Neuron (in vitro differentiated cells): Measurements from ENCODE around the gene ANG.

ENCODE experiments used
- H2AFZ ChIP-seq: one replicate; pipeline ENCODE4 v1.6.1; 2013; ENCODE audit warnings: low read depth, mild to moderate bottlenecking, inconsistent platforms, low read length, moderate library complexity
- H3K27me3 ChIP-seq: one replicate; pipeline ENCODE4 v1.6.1; 2013; ENCODE audit warnings: low read length; ENCODE audit not compliant: insufficient read depth
- H3K36me3 ChIP-seq: one replicate; pipeline ENCODE4 v1.6.1; 2013; ENCODE audit warnings: low read length; ENCODE audit not compliant: insufficient read depth
- H3K4me1 ChIP-seq: one replicate; pipeline ENCODE4 v1.6.1; 2013; ENCODE audit warnings: low read length; ENCODE audit not compliant: insufficient read depth
- H3K4me3 ChIP-seq: 2 replicates; pipeline ENCODE4 v1.5.1; 2013; ENCODE audit warnings: mild to moderate bottlenecking, low read length, moderate library complexity
- H3K9me3 ChIP-seq: one replicate; pipeline ENCODE4 v1.6.1; 2013; ENCODE audit warnings: low read length

The ANG gene

DNA sequence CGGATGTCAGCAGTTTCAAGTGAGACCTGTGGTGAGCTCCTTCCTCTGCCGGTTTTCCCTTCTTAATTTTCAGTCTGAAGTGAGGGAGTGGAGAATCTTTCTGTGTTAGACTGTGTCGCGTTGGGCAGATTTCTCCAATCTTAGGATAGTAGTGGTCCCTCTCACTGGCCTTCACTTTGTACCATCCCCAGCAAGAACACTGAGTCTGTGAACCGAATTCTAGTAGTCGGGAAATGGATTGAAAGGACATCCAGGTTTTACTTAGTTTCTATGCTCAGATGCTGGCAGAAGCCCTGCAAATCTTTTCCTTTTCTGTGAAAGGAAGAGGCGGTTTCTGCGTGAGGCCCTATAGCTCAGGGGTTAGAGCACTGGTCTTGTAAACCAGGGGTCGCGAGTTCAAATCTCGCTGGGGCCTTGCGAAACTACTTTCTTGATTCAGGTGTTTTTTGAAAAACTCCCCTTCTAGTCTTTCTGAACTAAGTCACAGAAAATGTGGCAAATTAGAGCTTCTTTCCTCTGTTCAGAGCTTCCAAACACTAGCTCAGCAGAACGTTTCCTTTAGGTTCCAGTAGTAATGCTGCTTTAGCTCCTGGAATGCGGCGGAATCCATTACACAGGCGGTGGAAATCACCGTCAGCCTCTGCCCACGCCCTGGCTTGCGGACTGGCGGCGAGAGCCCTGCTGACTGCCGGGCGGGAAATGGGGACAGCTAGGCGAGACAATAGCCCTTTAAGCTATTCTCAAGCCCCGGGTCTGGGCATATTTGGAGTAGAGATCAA is 7.0 kb upstream of the ANG start:
- H3K27me3 ChIP-seq = no peaks in the 10 kb centered on the region
- peak overlapping the region; percentile 80 for H2AFZ ChIP-seq
- H3K36me3 ChIP-seq = no peaks in the 10 kb centered on the region
- peaks cover 19% of the 10 kb centered on the region for H3K4me1 ChIP-seq
- no peaks in the 10 kb centered on the region for H3K9me3 ChIP-seq
- peak overlapping the region; percentile 76 for H3K4me3 ChIP-seq

DNA sequence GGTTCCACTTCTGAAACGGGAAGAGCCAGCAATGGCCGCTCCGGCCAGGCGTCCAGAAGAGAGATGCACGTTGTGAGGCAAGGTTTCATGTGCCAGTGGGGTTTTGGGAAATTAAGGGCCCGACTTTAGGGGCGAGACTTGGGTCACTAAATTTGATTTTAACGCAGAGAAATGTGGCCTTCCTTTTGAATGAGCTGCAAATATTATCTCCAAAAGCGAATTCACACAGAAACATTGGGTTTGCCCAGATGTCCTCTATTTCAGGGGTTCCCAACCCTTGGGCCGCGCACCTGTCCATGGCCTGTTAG is 6.5 kb upstream of the ANG start:
- H3K27me3 ChIP-seq = no peaks in the 10 kb centered on the region
- H3K4me3 ChIP-seq = peak overlapping the region; percentile 76
- H3K9me3 ChIP-seq = no peaks in the 10 kb centered on the region
- H2AFZ ChIP-seq = peak overlapping the region; percentile 80
- peaks cover 19% of the 10 kb centered on the region for H3K4me1 ChIP-seq
- no peaks in the 10 kb centered on the region for H3K36me3 ChIP-seq

DNA sequence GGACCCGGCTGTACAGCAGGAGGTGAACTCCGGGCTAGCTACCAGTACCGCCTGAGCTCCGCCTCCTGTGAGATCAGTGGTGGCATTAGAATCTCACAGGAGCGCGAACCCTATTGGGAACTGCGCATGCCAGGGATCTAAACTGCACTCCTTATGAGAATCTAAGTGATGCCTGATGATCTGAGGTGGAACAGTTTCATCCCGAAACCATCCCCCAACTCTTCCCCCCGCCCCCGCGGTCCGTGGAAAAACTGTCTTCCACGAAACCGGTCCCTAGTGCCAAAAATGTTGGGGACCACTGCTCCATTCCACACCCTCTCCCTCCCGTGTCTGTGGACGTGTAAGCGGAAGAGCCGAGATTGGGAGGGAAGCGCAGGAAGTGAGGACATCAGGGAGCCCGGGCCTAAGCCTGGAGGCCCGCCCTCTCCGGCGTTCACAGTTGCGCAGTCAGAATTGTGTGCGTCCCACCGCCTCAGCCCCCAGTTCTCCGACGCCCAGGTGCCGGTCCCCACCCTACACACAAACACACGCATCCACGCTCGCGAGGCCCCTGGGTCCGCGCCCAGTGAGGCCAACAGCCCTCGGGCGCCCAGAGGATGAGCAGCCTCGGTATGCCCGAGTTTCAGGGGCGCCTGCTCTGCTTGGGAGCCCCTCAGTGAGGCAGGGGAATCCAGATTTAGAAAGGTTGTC is 6.0 kb upstream of the ANG start:
- no peaks in the 10 kb centered on the region for H3K9me3 ChIP-seq
- peak overlapping the region; percentile 80 for H2AFZ ChIP-seq

DNA sequence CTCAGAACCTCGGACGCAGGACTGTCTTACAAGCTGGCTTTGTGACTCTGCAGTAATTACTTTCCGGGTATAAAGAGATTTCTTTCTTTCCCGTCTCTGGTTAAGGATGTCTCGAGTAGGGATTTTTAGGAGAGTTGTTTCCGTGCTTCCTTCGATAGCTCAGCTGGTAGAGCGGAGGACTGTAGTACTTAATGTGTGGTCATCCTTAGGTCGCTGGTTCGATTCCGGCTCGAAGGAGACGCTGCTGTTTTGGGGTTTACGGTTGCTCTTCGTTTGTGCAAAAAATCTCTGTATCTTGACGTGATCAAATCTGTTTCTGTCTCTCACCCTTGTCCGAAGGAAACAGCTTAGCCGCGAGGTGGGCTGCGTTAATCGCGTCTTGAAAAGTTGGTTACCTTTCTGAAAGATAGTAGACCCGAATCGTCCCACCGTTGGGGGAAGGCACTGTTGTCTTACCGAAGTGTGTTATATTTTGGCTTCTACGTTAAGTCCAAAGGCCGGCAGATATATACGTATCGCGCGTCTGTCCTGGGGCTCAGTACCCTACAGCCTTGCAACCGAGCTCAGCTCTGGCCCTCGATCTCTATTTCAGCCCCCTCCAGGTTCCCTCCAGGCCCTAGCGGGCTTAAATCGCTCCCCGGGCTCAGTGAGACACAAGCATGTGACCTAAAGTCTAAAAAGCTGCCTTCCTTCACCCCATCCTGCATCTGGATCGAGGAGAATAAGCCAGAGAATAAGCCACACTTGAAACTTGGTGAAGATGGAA is 5.3 kb upstream of the ANG start:
- Histone ChIP-seq H3K4me1 (peaks cover 19% of the 10 kb centered on the region), H3K36me3 (no peaks in the 10 kb centered on the region), H3K9me3 (no peaks in the 10 kb centered on the region), H3K27me3 (no peaks in the 10 kb centered on the region), H2AFZ (peak overlapping the region; percentile 86), H3K4me3 (peak overlapping the region; percentile 76)

More for the DNA sequence above, 6.0 kb upstream of the ANG start:
- Histone ChIP-seq H3K36me3 (no peaks in the 10 kb centered on the region), H3K4me3 (peak overlapping the region; percentile 76), H3K4me1 (peaks cover 19% of the 10 kb centered on the region), H3K27me3 (no peaks in the 10 kb centered on the region)

DNA sequence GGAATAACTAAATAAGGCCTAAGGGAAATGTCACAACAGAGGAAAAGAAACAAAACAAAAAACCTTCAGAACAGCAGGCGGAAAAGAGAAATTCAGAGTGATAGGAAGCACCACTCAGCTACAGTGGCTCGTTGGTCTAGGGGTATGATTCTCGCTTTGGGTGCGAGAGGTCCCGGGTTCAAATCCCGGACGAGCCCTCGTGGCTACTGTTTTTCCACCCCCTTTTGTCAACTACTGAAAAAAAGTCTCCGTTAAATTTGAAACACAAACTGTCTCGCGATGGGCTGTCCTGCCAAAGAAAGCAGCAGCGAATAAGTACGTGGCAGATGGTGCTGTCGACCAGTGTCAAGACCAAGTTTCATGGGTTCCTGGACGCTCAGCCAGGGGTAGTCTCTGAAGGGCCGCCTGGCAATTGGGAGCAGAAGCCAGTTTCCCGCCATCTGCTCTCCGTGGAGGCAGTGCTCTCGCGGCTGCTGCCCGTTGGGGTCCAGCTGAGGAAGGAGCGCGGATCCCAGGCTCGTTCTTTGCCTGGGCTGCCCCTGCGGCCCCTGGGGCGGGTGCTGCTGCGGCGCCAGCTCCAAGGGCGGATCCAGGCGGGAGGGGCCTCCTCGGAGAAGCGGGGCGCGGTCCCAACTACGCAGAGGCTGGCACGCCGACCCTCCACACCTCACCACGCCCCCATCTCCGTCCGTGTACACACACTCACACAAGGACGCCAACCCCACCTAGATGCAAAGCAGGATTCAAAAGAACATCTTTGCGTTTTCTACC is 4.5 kb upstream of the ANG start, which contains the start of gene RNASE4:
Gene RNASE4 (plus strand): TSS at position 670 of the 771 bp plus-strand sequence. CDS start 14,812 bp downstream, outside the sequence.
- Histone ChIP-seq H3K36me3 (no peaks in the 10 kb centered on the region), H3K9me3 (no peaks in the 10 kb centered on the region), H2AFZ (peak within 1 kb of the TSS; percentile 86), H3K4me3 (peak within 1 kb of the TSS; percentile 76), H3K4me1 (peaks cover 19% of the 10 kb centered on the region), H3K27me3 (no peaks in the 10 kb centered on the region)

DNA sequence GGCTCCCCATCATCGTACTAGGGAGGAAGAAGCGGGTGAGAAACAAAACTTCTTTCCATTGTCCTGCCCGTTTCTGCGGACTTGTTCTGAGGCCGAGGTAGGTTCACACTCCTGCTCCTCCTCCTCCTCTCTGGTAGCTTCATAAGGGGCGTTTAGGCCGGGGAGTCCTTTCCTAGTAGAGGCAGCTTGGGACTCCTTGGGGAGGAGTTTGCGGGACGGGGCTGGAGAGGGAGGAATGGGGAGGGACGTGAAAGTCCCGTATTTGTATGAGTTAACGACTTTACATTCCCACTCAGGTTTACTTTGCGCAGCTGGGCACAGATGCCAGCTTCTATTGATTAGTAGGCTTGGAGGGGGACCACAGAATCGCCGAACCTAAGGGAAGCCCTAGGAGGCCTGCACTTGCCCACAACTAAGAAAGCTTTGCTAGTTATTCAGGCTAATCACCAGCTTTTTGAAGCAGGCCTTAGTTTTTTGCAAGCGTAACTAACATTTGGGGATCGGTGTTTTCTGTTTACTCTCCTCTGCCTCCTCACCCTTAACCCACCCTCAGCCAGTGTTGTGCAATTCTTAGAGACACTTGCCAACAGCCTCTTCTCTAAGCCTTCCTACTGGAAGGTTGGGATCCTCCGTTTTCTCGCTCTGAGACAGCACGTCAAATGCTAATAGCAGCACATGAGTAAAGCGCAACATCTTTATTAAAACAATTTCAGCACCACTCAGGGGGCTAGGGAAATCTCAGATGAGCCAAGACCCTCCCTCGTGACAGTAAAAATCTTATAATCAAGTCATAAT is 3.7 kb upstream of the ANG start:
- H2AFZ ChIP-seq = peak overlapping the region; percentile 86
- no peaks in the 10 kb centered on the region for H3K9me3 ChIP-seq
- H3K36me3 ChIP-seq = no peaks in the 10 kb centered on the region
- H3K27me3 ChIP-seq = no peaks in the 10 kb centered on the region
- peak overlapping the region; percentile 76 for H3K4me3 ChIP-seq
- H3K4me1 ChIP-seq = peaks cover 19% of the 10 kb centered on the region

DNA sequence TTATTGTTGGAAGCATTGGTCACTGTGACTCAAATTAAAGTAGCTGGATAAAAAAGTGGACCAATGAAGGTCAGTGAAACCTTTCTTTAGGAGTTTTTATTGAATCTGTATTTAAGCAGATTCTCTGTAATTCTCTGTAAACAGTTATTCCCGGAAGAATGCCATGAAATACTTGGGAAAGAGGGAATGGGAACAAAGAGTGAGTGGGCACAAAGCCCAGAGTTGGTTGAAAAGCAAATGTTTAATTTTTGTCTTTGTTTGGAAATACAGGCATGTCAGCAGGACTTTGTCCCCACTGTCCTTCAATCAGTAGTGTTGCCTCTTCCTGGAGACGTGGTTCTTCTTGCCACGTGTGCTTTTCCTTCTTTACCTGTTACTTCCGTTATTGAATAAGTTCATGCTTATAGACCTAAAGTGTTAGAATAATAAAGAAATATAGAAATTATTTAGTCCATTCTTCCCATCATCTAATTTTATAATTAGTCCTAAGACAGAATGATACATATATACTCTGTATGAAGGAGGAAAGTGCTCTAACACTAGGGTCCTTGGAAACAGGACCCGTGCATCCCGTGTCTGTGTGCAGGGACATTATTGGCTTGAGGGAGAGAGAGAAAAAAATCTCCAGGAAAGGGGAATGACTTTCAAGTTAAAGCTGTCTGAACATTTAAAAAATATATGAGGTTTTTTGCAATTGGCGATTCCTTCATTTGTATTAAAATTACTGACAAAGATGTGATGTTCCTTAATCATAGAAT is 2.0 kb upstream of the ANG start:
- Histone ChIP-seq H3K36me3 (no peaks in the 10 kb centered on the region), H3K9me3 (no peaks in the 10 kb centered on the region), H3K27me3 (no peaks in the 10 kb centered on the region), H2AFZ (no peak overlapping the region), H3K4me3 (no peak overlapping the region), H3K4me1 (peaks cover 8% of the 10 kb centered on the region)

DNA sequence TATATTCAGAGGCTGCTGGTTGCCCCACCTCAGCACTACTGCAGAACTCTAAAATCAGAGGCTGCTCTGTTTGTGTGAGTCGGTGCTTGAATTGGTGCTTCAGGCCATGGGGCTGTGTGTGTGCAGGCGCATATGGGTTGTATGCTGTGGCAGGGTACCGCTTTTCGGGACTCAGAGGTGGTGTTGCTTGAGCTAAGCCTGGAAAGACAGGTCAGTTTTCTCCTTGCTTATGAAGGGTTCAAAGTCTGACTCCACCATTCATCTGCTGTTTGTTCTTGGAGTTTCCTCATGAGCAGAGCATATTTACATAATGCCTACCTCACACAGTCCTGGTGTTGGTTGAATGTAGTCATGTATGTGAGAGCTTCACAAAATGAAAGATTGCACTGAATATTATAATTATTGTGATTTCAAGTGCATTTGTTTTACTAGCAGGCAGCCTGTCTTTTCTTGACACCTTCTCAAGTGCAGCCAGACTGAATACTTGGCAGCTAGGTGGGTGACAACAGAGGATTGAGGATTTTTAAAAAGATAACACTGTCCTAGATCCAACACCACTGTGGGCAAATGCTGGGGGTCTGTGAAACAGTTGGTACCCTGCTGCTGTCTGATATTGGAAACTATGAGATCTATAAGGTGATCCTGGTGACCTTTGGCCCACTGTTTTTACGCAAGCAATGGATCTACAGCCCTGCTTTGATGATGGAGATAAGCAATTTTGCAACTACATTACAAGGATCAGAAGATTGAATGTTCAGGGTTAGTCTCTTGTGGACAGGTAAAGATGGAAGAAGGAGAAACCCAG is 1.0 kb upstream of the ANG start:
- H3K9me3 ChIP-seq = no peaks in the 10 kb centered on the region
- H3K4me1 ChIP-seq = peaks cover 6% of the 10 kb centered on the region
- no peaks in the 10 kb centered on the region for H3K36me3 ChIP-seq
- no peak overlapping the region for H2AFZ ChIP-seq
- no peaks in the 10 kb centered on the region for H3K27me3 ChIP-seq
- no peak overlapping the region for H3K4me3 ChIP-seq

DNA sequence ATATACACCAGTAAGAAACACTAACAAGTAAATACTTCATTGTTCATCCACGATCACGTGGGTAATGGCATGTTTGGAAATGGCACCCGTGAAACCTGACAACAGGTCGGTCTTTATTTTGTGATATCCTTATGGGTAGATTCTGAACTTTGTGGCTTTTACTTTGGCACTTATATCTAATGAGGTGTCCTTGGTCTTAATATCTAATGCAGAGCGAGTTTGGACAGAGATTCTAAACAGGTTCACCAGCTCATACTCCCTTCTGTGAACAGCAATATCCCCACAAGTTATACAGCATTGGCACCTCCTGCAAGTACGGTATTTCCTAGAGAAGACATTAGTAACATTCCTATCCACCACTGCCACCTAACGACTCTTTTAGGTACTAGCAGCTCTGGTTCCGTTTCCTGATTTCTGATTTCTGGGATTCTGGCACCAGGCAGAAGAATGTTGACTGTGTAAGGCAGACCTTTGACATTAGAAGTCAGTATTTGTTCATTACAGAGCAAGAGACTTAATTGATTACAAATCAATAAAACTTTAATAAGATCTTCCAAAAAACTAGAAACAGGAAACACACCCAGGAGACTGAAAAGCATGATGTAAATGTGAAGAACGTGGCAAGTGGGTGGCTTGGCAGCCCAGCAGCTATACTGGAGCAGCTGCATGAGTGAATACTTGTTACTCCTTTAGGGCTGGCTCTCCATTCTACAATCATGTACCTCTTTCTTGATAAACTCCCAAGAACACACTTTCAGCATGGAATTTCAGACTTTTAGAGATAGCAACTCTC is 2.5 kb downstream of the ANG start:
- H3K4me3 ChIP-seq = no peak overlapping the region

DNA sequence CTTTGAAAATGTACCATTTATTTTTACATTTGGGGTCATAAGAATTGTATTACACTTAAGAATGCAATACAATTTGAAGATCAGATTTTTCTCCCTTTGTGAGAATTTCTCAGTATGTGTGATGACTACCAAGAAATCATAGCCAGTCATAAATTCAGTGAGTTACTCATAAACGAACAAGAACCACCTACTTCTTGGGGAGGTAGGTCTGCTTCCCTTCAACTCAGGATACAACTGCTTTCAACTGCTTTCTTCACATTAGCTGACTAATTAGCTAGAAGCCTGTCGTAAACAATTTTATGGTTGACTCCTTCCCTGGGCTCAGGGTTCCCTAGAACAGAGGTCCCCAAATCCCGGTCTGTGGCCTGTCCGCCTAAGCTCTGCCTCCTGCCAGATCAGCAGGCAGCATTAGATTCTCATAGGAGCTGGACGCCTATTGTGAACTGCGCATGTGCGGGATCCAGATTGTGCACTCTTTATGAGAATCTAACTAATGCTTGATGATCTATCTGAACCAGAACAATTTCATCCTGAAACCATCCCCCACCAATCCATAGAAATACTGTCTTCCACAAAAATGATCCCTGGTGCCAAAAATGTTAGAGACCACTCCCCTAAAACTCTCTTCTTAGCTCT is 3.7 kb downstream of the ANG start:
- Histone ChIP-seq H3K9me3 (no peaks in the 10 kb centered on the region), H2AFZ (no peak overlapping the region), H3K4me3 (no peak overlapping the region), H3K36me3 (no peaks in the 10 kb centered on the region), H3K27me3 (no peaks in the 10 kb centered on the region), H3K4me1 (no peaks in the 10 kb centered on the region)

More for the DNA sequence above, 2.5 kb downstream of the ANG start:
- no peak overlapping the region for H2AFZ ChIP-seq
- H3K4me1 ChIP-seq = no peaks in the 10 kb centered on the region
- no peaks in the 10 kb centered on the region for H3K27me3 ChIP-seq
- no peaks in the 10 kb centered on the region for H3K36me3 ChIP-seq
- no peaks in the 10 kb centered on the region for H3K9me3 ChIP-seq
